Left lung (tissue), 10 donors: ENCODE measurements around the gene PTGDR2. TPM values are rescaled to one million over a fixed set of nuclear protein-coding genes. Genes with fewer than 3 reads are reported as not detected.

Experiments
- ATAC-seq: fragments of 200-7000 bp; cut with Tn5 transposase; one replicate; pipeline ENCODE4 v1.9.1; 2020; ENCODE audit warnings: moderate library complexity
- DNase-seq, 4 donors: peaks; one replicate each; pipeline ENCODE4 v3.0.0-alpha.2; 2013 to 2020
- H3K27ac ChIP-seq, 2 donors: fragments of 200-600 bp; sonication (generic) in 1 of 2; one replicate each; pipeline versions ENCODE4 v1.5.0 to v1.8.0; 2020 to 2021
- H3K27me3 ChIP-seq, 2 donors: fragments of 200-600 bp; sonication (generic) in 1 of 2; one replicate each; pipeline versions ENCODE4 v1.5.0 to v1.8.0; 2020 to 2021
- H3K36me3 ChIP-seq, 2 donors: fragments of 200-600 bp; sonication (generic) in 1 of 2; one replicate each; pipeline versions ENCODE4 v1.5.0 to v1.8.0; 2020 to 2021
- H3K4me1 ChIP-seq, 2 donors: fragments of 200-600 bp; one replicate each; pipeline ENCODE4 v1.8.0; 2021
- H3K4me3 ChIP-seq, 2 donors: fragments of 200-600 bp; sonication (generic) in 1 of 2; one replicate each; pipeline versions ENCODE4 v1.5.0 to v1.8.0; 2020 to 2021; ENCODE audit warnings: mild to moderate bottlenecking in 1 of 2
- H3K9me3 ChIP-seq, 2 donors: fragments of 200-600 bp; sonication (generic) in 1 of 2; one replicate each; pipeline versions ENCODE4 v1.5.0 to v1.8.0; 2020 to 2021
- CTCF ChIP-seq, 2 donors: fragments of 200-600 bp; sonication (generic) in 1 of 2; IDR thresholded peaks; one replicate each; pipeline versions ENCODE4 v1.5.0 to v1.8.0; 2021; ENCODE audit warnings: antibody characterized with exemption in 2 of 2
- intact Hi-C, 2 donors: fragments of 100-400 bp; cut with DNase I; formaldehyde crosslinking; loops; one replicate each; pipeline versions ENCODE4 v1.11.2 to v1.14.2; 2022
- polyA plus RNA-seq, 6 donors: library from polyadenylated mRNA; unstranded; fragments of 120-200 nt; gene quantifications; one replicate each; pipeline ENCODE4 v1.2.1, GENCODE V29; 2013; ENCODE audit not compliant: insufficient read length in 6 of 6
- total RNA-seq, 2 donors: library from RNA; stranded (reverse); fragmentation: NEBNext Ultra II Directional; extraction: Animal tissue kit (Norgen Biotek cat#: 25700); gene quantifications; one replicate each; pipeline ENCODE4 v1.2.1, GENCODE V29; 2021
- donor health status: DM: no; HTN: yes; CAD: no.
- donor health status: DM: no; HTN: no; CAD: no.

PTGDR2 gene
- total and polyA plus RNA-seq, 8 donors: 0.17 to 0.41 (median 0.21) TPM; not detected in 1

GRCh38 chr11:60890696-60891095 lies 34.9 kb upstream of the PTGDR2 start:
- Histone ChIP-seq H3K4me1 (no peaks in the 10 kb centered on the region), H3K9me3 (no peaks in the 10 kb centered on the region), H3K27ac (no peak overlapping the region), H3K36me3 (peaks cover 0 to 51% of the 10 kb centered on the region in 2 donors), H3K27me3 (no peaks in the 10 kb centered on the region), H3K4me3 (no peak overlapping the region)
- intact Hi-C loops: no loop called here
- DNase-seq: no peak
- no peak for ATAC-seq
- no peak for TF ChIP-seq CTCF (IDR thresholded peaks at IDR 0.05)

GRCh38 chr11:60889869-60890311 lies 34.1 kb upstream of the PTGDR2 start:
- Histone ChIP-seq H3K4me3 (no peak overlapping the region), H3K27me3 (no peaks in the 10 kb centered on the region), H3K9me3 (no peaks in the 10 kb centered on the region), H3K36me3 (peaks cover 0 to 43% of the 10 kb centered on the region in 2 donors), H3K27ac (no peak overlapping the region), H3K4me1 (no peaks in the 10 kb centered on the region)
- no peak for DNase-seq
- intact Hi-C loops: no loop called here
- no peak for TF ChIP-seq CTCF (IDR thresholded peaks at IDR 0.05)
- ATAC-seq: no peak

- intact Hi-C loops: no loop called here
- Histone ChIP-seq H3K27me3 (no peaks in the 10 kb centered on the region), H3K27ac (no peak overlapping the region), H3K9me3 (no peaks in the 10 kb centered on the region), H3K4me1 (no peaks in the 10 kb centered on the region), H3K36me3 (peaks cover 0 to 23% of the 10 kb centered on the region in 2 donors), H3K4me3 (no peak overlapping the region)
- DNase-seq (no peak), ATAC-seq (peak; percentile 87)
- TF ChIP-seq CTCF (IDR thresholded peaks at IDR 0.05): peak; percentile 10 to 30
Observed at GRCh38 chr11:60887556-60887955, 31.8 kb upstream of the PTGDR2 start.

GRCh38 chr11:60880643-60881282 lies 25.0 kb upstream of the PTGDR2 start:
- intact Hi-C loops: no loop called here
- ATAC-seq (no peak), DNase-seq (no peak)
- Histone ChIP-seq H3K9me3 (no peaks in the 10 kb centered on the region), H3K4me1 (no peaks in the 10 kb centered on the region), H3K27me3 (no peaks in the 10 kb centered on the region), H3K36me3 (peaks cover 0 to 19% of the 10 kb centered on the region in 2 donors), H3K4me3 (no peak overlapping the region), H3K27ac (no peak overlapping the region)
- no peak for TF ChIP-seq CTCF (IDR thresholded peaks at IDR 0.05)

GRCh38 chr11:60879971-60880588 lies 24.3 kb upstream of the PTGDR2 start:
- no peak overlapping the region for H3K27ac ChIP-seq
- H3K4me1 ChIP-seq: no peaks in the 10 kb centered on the region
- no peaks in the 10 kb centered on the region for H3K27me3 ChIP-seq
- TF ChIP-seq CTCF (IDR thresholded peaks at IDR 0.05): no peak
- peaks cover 0 to 19% of the 10 kb centered on the region in 2 donors for H3K36me3 ChIP-seq
- ATAC-seq (no peak), DNase-seq (no peak)
- intact Hi-C loops: no loop called here
- no peaks in the 10 kb centered on the region for H3K9me3 ChIP-seq
- H3K4me3 ChIP-seq: no peak overlapping the region
